ENCODE results near the gene CD274. TPM values are rescaled to one million over a fixed set of nuclear protein-coding genes. Genes with fewer than 3 reads are reported as not detected.

Gene CD274
- total RNA-seq, 1 experiment from 2014 or later, result 2.5 TPM

DNA sequence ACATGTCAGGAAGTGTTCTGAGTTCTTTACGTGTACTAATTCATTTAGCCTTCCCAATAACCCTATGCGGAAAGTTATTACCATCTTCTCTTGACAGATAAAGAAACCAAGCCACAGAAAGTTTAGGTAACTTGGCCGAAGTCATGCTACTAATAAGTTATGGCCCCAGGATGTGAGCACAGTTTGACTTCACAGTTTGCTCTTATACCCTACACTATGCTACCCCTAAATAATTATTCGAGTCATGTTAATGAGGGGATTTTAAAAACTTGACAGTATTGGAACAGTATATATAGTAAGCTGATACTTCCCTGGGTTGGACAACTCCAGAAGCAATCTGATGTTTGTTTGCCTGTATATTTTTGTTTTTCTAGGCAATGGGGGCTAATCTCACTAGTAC is 30.6 kb downstream of the CD274 start:
- Histone ChIP-seq H4K20me1 (ENCODE audit: insufficient read depth) (no peaks in the 10 kb centered on the region), H3K4me1 (ENCODE audit: control insufficient read depth in 1 of 2, insufficient read depth in 2 of 2, low read length in 2 of 2) (no peaks in the 10 kb centered on the region), H3K9ac (ENCODE audit: low read length) (no peak overlapping the region), H3K79me2 (ENCODE audit: insufficient read depth, low read length) (no peaks in the 10 kb centered on the region), H3K4me3 (replicated peaks in 1 of 2; ENCODE audit: low read depth in 1 of 2, low read length in 2 of 2) (no peak overlapping the region), H3K9me2 (ENCODE audit: insufficient read depth) (no peaks in the 10 kb centered on the region), H3K4me2 (ENCODE audit: low read length) (no peak overlapping the region), H3K36me3 (ENCODE audit: control insufficient read depth in 1 of 2, insufficient read depth in 2 of 2, low read length in 2 of 2) (no peaks in the 10 kb centered on the region), H3K27me3 (ENCODE audit: insufficient read depth, low read length) (no peaks in the 10 kb centered on the region), H2AFZ (ENCODE audit: low read depth, low read length, poor library complexity, severe bottlenecking) (no peak overlapping the region), H3K9me3 (ENCODE audit: control insufficient read depth in 1 of 2, insufficient read depth in 1 of 2, low read depth in 1 of 2, low read length in 2 of 2) (no peaks in the 10 kb centered on the region), H3K27ac (ENCODE audit: low read depth, low read length) (no peak overlapping the region)
- RAD21 ChIA-PET (ENCODE audit: low non-redundant PET in 1 of 2, low total read pairs in 2 of 2, uncharacterized antibody in 2 of 2, unreplicated experiment in 2 of 2), result no interaction called here
- DNase-seq (ENCODE audit: low read depth, low spot score) (no peak), ATAC-seq (no peak)
- BruUV-seq (replicated peaks), result no TSS peak
- intact Hi-C loops (cut with micrococcal nuclease), result no loop called here
- POLR2A ChIA-PET, result no interaction called here
- TF ChIP-seq EGR1 (IDR thresholded peaks at IDR 0.05; ENCODE audit: low read depth), result no peak
- no peak for TF ChIP-seq CBX3 (IDR thresholded peaks at IDR 0.05; ENCODE audit: low read depth)
- TF ChIP-seq RAD21 (IDR thresholded peaks at IDR 0.05; ENCODE audit: low read depth), result no peak
- TF ChIP-seq EZH2 (IDR thresholded peaks at IDR 0.05), result no peak
- TF ChIP-seq CEBPB (IDR thresholded peaks at IDR 0.05; ENCODE audit: low read depth), result no peak
- TF ChIP-seq, protein P1, sequence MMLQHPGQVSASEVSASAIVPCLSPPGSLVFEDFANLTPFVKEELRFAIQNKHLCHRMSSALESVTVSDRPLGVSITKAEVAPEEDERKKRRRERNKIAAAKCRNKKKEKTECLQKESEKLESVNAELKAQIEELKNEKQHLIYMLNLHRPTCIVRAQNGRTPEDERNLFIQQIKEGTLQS (IDR thresholded peaks at IDR 0.05), result no peak
- no peak for TF ChIP-seq EZH2phosphoT487 (IDR thresholded peaks at IDR 0.05; ENCODE audit: borderline replicate concordance)
- TF ChIP-seq, protein P2, sequence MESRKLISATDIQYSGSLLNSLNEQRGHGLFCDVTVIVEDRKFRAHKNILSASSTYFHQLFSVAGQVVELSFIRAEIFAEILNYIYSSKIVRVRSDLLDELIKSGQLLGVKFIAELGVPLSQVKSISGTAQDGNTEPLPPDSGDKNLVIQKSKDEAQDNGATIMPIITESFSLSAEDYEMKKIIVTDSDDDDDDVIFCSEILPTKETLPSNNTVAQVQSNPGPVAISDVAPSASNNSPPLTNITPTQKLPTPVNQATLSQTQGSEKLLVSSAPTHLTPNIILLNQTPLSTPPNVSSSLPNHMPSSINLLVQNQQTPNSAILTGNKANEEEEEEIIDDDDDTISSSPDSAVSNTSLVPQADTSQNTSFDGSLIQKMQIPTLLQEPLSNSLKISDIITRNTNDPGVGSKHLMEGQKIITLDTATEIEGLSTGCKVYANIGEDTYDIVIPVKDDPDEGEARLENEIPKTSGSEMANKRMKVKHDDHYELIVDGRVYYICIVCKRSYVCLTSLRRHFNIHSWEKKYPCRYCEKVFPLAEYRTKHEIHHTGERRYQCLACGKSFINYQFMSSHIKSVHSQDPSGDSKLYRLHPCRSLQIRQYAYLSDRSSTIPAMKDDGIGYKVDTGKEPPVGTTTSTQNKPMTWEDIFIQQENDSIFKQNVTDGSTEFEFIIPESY (IDR thresholded peaks at IDR 0.05; ENCODE audit: extremely low read depth, insufficient replicate concordance, low read length), result no peak
- TF ChIP-seq, protein P3, sequence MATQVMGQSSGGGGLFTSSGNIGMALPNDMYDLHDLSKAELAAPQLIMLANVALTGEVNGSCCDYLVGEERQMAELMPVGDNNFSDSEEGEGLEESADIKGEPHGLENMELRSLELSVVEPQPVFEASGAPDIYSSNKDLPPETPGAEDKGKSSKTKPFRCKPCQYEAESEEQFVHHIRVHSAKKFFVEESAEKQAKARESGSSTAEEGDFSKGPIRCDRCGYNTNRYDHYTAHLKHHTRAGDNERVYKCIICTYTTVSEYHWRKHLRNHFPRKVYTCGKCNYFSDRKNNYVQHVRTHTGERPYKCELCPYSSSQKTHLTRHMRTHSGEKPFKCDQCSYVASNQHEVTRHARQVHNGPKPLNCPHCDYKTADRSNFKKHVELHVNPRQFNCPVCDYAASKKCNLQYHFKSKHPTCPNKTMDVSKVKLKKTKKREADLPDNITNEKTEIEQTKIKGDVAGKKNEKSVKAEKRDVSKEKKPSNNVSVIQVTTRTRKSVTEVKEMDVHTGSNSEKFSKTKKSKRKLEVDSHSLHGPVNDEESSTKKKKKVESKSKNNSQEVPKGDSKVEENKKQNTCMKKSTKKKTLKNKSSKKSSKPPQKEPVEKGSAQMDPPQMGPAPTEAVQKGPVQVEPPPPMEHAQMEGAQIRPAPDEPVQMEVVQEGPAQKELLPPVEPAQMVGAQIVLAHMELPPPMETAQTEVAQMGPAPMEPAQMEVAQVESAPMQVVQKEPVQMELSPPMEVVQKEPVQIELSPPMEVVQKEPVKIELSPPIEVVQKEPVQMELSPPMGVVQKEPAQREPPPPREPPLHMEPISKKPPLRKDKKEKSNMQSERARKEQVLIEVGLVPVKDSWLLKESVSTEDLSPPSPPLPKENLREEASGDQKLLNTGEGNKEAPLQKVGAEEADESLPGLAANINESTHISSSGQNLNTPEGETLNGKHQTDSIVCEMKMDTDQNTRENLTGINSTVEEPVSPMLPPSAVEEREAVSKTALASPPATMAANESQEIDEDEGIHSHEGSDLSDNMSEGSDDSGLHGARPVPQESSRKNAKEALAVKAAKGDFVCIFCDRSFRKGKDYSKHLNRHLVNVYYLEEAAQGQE (IDR thresholded peaks at IDR 0.05; ENCODE audit: low read depth), result no peak
- no peak for TF ChIP-seq ELF1 (IDR thresholded peaks at IDR 0.05; ENCODE audit: borderline replicate concordance, low read depth)
- TF ChIP-seq POLR2A (IDR thresholded peaks at IDR 0.05; ENCODE audit: borderline replicate concordance, extremely low read depth, insufficient read depth, insufficient read length), result no peak
- no peak for TF ChIP-seq JUND (IDR thresholded peaks at IDR 0.05)
- no peak for TF ChIP-seq ZNF274 (IDR thresholded peaks at IDR 0.05; ENCODE audit: low read depth, low read length)
- no peak for TF ChIP-seq ZFX (IDR thresholded peaks at IDR 0.05)
- no peak for TF ChIP-seq POLR2AphosphoS5 (IDR thresholded peaks at IDR 0.05; ENCODE audit: low read depth, low read length)
- no peak for TF ChIP-seq SIN3A (IDR thresholded peaks at IDR 0.05; ENCODE audit: low read depth)
- no peak for TF ChIP-seq SRF (IDR thresholded peaks at IDR 0.05; ENCODE audit: low read depth)
- no peak for TF ChIP-seq YY1 (IDR thresholded peaks at IDR 0.05; ENCODE audit: extremely low read depth, insufficient replicate concordance, low read depth, low read length)
- TF ChIP-seq FOSL1 (IDR thresholded peaks at IDR 0.05; ENCODE audit: low read depth), result no peak
- CTCF ChIA-PET, result no interaction called here
